Activated CD4-positive, alpha-beta T cell treated with anti-CD3 and anti-CD28 coated beads, Interleukin-2, Interleukin-6, amounts not matched to agents 100 ng/mL and 50 ng/mL, durations not matched to agents 16 hours and 8 hours (primary cell): Measurements from ENCODE around the gene KCTD17.

ENCODE experiments used
- DNase-seq: peaks from one replicate; pipeline ENCODE4 v3.0.0-alpha.2; 2020

KCTD17 gene

GRCh38 chr22:37109242-37109917 is 57.8 kb downstream of the KCTD17 start, which contains the start of gene TMPRSS6:
Gene TMPRSS6, minus strand, starts transcription at chr22:37109713. Its CDS starts 6,296 bp downstream, at chr22:37103417.
- no peak for DNase-seq

- no peak for DNase-seq
Observed at GRCh38 chr22:37111156-37111717, 59.7 kb downstream of the KCTD17 start.

GRCh38 chr22:37112084-37112728 is 60.7 kb downstream of the KCTD17 start:
- DNase-seq: no peak
